Keratinocyte (primary cell): ENCODE measurements around the gene EEF1AKMT2. TPM values are rescaled to one million over a fixed set of nuclear protein-coding genes. Genes with fewer than 3 reads are reported as not detected.

Experiments
- DNase-seq: peaks from one replicate; pipeline ENCODE4 v3.0.0-alpha.2; 2011; ENCODE audit warnings: low read depth, missing footprints, low spot score
- FAIRE-seq: peaks from 2 replicates; lab custom pipeline; 2011; peaks lifted over from hg19 to GRCh38; lab: Jason Lieb, UNC
- H2AFZ ChIP-seq: 2 replicates; pipeline ENCODE4 v1.6.0; 2012; ENCODE audit warnings: low read length, control low read depth, inconsistent platforms; ENCODE audit not compliant: control insufficient read depth
- H3K27ac ChIP-seq: 2 replicates; pipeline ENCODE4 v1.5.1; 2011; ENCODE audit warnings: low read length; ENCODE audit not compliant: control insufficient read depth, insufficient read depth
- H3K27me3 ChIP-seq: 3 replicates; pipeline ENCODE4 v1.6.0; 2011; ENCODE audit warnings: low read length; ENCODE audit not compliant: control insufficient read depth, insufficient read depth; ENCODE audit errors: extremely low read depth
- H3K36me3 ChIP-seq, 2 experiments: 2 replicates in 1 of 2; 3 replicates in 1 of 2; pipeline ENCODE4 v1.5.1; 2011; ENCODE audit warnings: low read length in 2 of 2, mild to moderate bottlenecking in 1 of 2; ENCODE audit not compliant: control insufficient read depth in 2 of 2, insufficient read depth in 2 of 2; ENCODE audit errors: extremely low read depth in 1 of 2
- H3K4me1 ChIP-seq: 3 replicates; pipeline ENCODE4 v1.5.1; 2011; ENCODE audit warnings: low read length; ENCODE audit not compliant: control insufficient read depth, insufficient read depth; ENCODE audit errors: extremely low read depth
- H3K4me2 ChIP-seq: 3 replicates; pipeline ENCODE4 v1.6.0; 2011; ENCODE audit warnings: low read depth, low read length; ENCODE audit not compliant: control insufficient read depth, insufficient read depth; ENCODE audit errors: extremely low read depth
- H3K4me3 ChIP-seq, 3 experiments: fragments of 200-600 bp in 1 of 3; sonication (generic) in 1 of 3; 2 replicates in 2 of 3; 3 replicates in 1 of 3; pipeline ENCODE4 v1.5.1; 2011 to 2016; ENCODE audit warnings: low read length in 3 of 3, mild to moderate bottlenecking in 3 of 3, control low read depth in 2 of 3, inconsistent platforms in 1 of 3, low read depth in 1 of 3, mixed read lengths in 1 of 3, mixed run types in 1 of 3, moderate library complexity in 1 of 3; ENCODE audit not compliant: control insufficient read depth in 2 of 3, insufficient read depth in 2 of 3; ENCODE audit errors: extremely low read depth in 1 of 3
- H3K79me2 ChIP-seq: 2 replicates; pipeline ENCODE4 v1.6.0; 2012; ENCODE audit warnings: low read length; ENCODE audit not compliant: control insufficient read depth, insufficient read depth
- H3K9ac ChIP-seq: 3 replicates; pipeline ENCODE4 v1.6.0; 2011; ENCODE audit warnings: low read length; ENCODE audit not compliant: control insufficient read depth, insufficient read depth; ENCODE audit errors: extremely low read depth
- H3K9me1 ChIP-seq: 3 replicates; pipeline ENCODE4 v1.6.0; 2011; ENCODE audit warnings: low read length; ENCODE audit not compliant: control insufficient read depth, insufficient read depth; ENCODE audit errors: extremely low read depth
- H3K9me3 ChIP-seq: 2 replicates; pipeline ENCODE4 v1.5.1; 2012; ENCODE audit warnings: low read depth, low read length; ENCODE audit not compliant: control insufficient read depth
- H4K20me1 ChIP-seq: 3 replicates; pipeline ENCODE4 v1.6.0; 2011; ENCODE audit warnings: low read length; ENCODE audit not compliant: control insufficient read depth, insufficient read depth; ENCODE audit errors: extremely low read depth
- EZH2 ChIP-seq: IDR thresholded peaks from one replicate; pipeline ENCODE4 v1.6.1; 2012; ENCODE audit warnings: inconsistent platforms, mild to moderate bottlenecking, low read length, moderate library complexity
- dilution Hi-C: fragments of 300-500 bp; cut with MboI; formaldehyde crosslinking; loops from one replicate; pipeline ENCODE4 v1.7.0; 2020; ENCODE audit warnings: low sequenced_read_pairs; ENCODE audit not compliant: extremely low pct_ligation_motif_present
- polyA plus RNA-seq, 5 experiments: library from polyadenylated mRNA; depleted of rRNA in 3 of 5; stranded (reverse) in 3 of 5; stranded (forward) in 1 of 5; unstranded in 1 of 5; fragments of >200 nt; gene quantifications; 1 replicate in 1 of 5; 2 replicates in 3 of 5; 3 replicates in 1 of 5; pipeline versions ENCODE4 v1.2.1 to v1.2.3, GENCODE V29; 2011 to 2012; ENCODE audit warnings: missing spikeins in 2 of 5, low read depth in 1 of 5, low replicate concordance in 1 of 5
- TF ChIP-seq, protein P1 (sequence below), 3 experiments: IDR thresholded peaks in 1 of 3; conservative IDR thresholded peaks in 1 of 3; optimal IDR thresholded peaks in 1 of 3; 2 replicates in 2 of 3; 3 replicates in 1 of 3; pipeline versions ENCODE3 to v1.5.1; 2011; ENCODE audit warnings: low read length in 3 of 3, mild to moderate bottlenecking in 3 of 3, moderate library complexity in 2 of 3, control low read depth in 1 of 3, inconsistent platforms in 1 of 3; ENCODE audit not compliant: insufficient read depth in 2 of 3; ENCODE audit errors: extremely low read depth in 1 of 3

The EEF1AKMT2 gene
- polyA plus RNA-seq, 1 donor (not counting 4 experiments of a cell fraction or from before 2014, with no cell fraction given), result 19.1 TPM

DNA sequence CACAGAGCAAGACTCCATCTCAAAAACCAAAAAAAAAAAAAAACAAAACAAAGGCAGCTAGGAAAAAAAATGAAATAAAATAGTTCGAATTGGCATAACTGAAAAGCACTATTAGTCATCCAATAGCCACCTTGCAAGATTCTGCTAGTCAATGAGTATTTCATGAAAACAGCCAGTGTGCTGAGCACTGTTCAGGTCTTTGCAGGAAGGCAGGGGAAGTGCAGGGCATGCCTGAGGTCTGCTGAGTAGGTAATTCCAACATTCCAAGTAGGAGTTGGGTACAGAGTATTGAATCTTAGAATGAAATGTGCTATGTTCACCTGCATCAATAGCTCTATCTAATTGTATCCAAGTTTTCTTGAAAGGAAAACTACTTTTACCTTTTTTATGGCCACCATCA is 32.8 kb upstream of the EEF1AKMT2 start:
- DNase-seq (no peak), FAIRE-seq (no peak)
- no peak for TF ChIP-seq EZH2
- TF ChIP-seq, protein P1, sequence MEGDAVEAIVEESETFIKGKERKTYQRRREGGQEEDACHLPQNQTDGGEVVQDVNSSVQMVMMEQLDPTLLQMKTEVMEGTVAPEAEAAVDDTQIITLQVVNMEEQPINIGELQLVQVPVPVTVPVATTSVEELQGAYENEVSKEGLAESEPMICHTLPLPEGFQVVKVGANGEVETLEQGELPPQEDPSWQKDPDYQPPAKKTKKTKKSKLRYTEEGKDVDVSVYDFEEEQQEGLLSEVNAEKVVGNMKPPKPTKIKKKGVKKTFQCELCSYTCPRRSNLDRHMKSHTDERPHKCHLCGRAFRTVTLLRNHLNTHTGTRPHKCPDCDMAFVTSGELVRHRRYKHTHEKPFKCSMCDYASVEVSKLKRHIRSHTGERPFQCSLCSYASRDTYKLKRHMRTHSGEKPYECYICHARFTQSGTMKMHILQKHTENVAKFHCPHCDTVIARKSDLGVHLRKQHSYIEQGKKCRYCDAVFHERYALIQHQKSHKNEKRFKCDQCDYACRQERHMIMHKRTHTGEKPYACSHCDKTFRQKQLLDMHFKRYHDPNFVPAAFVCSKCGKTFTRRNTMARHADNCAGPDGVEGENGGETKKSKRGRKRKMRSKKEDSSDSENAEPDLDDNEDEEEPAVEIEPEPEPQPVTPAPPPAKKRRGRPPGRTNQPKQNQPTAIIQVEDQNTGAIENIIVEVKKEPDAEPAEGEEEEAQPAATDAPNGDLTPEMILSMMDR (optimal IDR thresholded peaks at IDR 0.05 in 1 of 3, IDR thresholded peaks at IDR 0.05 in 1 of 3, conservative IDR thresholded peaks at IDR 0.05 in 1 of 3; ENCODE audit: extremely low read depth in 1 of 3, insufficient read depth in 2 of 3, low read length in 3 of 3), result no peak
- Histone ChIP-seq H4K20me1 (no peaks in the 10 kb centered on the region), H3K27ac (no peak overlapping the region), H3K9me3 (no peaks in the 10 kb centered on the region), H3K4me2 (no peak overlapping the region), H3K27me3 (no peaks in the 10 kb centered on the region), H3K9ac (no peak overlapping the region), H3K4me1 (peaks cover 4% of the 10 kb centered on the region), H3K79me2 (no peaks in the 10 kb centered on the region), H3K36me3 (peaks cover 8 to 19% of the 10 kb centered on the region in 2 experiments), H3K9me1 (no peaks in the 10 kb centered on the region), H2AFZ (no peak overlapping the region), H3K4me3 (no peak overlapping the region)
- dilution Hi-C loops, result no loop called here

DNA sequence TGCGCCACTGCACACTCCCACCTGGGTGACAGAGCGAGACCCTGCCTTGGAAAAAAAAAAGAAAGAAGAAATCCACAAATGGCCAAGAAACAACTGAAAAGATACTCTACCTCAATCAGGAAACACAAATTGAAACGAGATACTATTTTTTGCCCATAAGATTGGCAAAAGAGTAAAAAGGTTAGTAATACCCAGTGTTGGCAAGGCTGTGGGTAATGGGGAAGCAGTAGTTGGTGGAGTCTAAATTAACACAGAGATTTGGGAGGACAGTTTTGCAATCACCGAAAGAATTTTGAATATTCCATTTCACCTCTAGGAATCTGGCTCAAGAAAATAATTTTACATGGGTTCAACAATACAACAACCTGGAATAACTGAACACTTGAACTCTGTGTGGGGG is 29.8 kb upstream of the EEF1AKMT2 start:
- no peak overlapping the region for H3K9ac ChIP-seq
- no peak overlapping the region for H3K27ac ChIP-seq
- H3K9me1 ChIP-seq, result no peaks in the 10 kb centered on the region
- TF ChIP-seq, protein P1 (optimal IDR thresholded peaks at IDR 0.05 in 1 of 3, IDR thresholded peaks at IDR 0.05 in 1 of 3, conservative IDR thresholded peaks at IDR 0.05 in 1 of 3; ENCODE audit: extremely low read depth in 1 of 3, insufficient read depth in 2 of 3, low read length in 3 of 3), result no peak
- no peak for TF ChIP-seq EZH2
- dilution Hi-C loops, result no loop called here
- H4K20me1 ChIP-seq, result no peaks in the 10 kb centered on the region
- FAIRE-seq (no peak), DNase-seq (no peak)
- no peak overlapping the region for H3K4me2 ChIP-seq
- no peaks in the 10 kb centered on the region for H3K79me2 ChIP-seq
- peaks cover 4% of the 10 kb centered on the region for H3K4me1 ChIP-seq
- peaks cover 7 to 8% of the 10 kb centered on the region in 2 experiments for H3K36me3 ChIP-seq
- no peaks in the 10 kb centered on the region for H3K27me3 ChIP-seq
- no peak overlapping the region for H3K4me3 ChIP-seq
- H2AFZ ChIP-seq, result no peak overlapping the region
- H3K9me3 ChIP-seq, result no peaks in the 10 kb centered on the region
